ENCODE data around the gene SURF1. TPM values are rescaled to one million over a fixed set of nuclear protein-coding genes. Genes with fewer than 3 reads are reported as not detected.

SURF1 gene
- polyA plus RNA-seq (2013, experiment 1 of 2): 35.8 TPM
- polyA plus RNA-seq (2013, experiment 2 of 2): 32.3 TPM

GRCh38 chr9:133356391-133357091 is at the start of gene SURF1, which contains the start of gene SURF2:
Gene SURF1, minus strand, starts transcription at chr9:133356487. Its CDS starts 34 bp downstream, at chr9:133356453.
Gene SURF2, plus strand, starts transcription at chr9:133356550. Its CDS starts 43 bp downstream, at chr9:133356593.
- Histone ChIP-seq H3K9me3 (ENCODE audit: control insufficient read depth, low read length) (no peaks in the 10 kb centered on the region), H3K4me3 (ENCODE audit: extremely low read depth, insufficient read depth, low read length, poor library complexity, severe bottlenecking) (peak within 1 kb of the TSS; percentile 72), H3K27ac (ENCODE audit: low read depth, low read length, severe bottlenecking) (peak within 1 kb of the TSS; percentile 23), H3K4me1 (ENCODE audit: control insufficient read depth, insufficient read depth, low read length, poor library complexity, severe bottlenecking) (no peaks in the 10 kb centered on the region), H3K36me3 (ENCODE audit: control insufficient read depth, insufficient read depth, low read length) (peaks cover 55% of the 10 kb centered on the region)
- WGBS, 2 experiments (ENCODE audit: insufficient coverage in 2 of 2): 0 to 2% methylated on average over 46 to 66 of the region's 78 CpGs

GRCh38 chr9:133405508-133406438 is 49.5 kb upstream of the SURF1 start:
- H3K27ac ChIP-seq (ENCODE audit: low read depth, low read length, severe bottlenecking): no peak overlapping the region
- no peak overlapping the region for H3K4me3 ChIP-seq (ENCODE audit: extremely low read depth, insufficient read depth, low read length, poor library complexity, severe bottlenecking)
- H3K36me3 ChIP-seq (ENCODE audit: control insufficient read depth, insufficient read depth, low read length): peaks cover 68% of the 10 kb centered on the region
- 90 to 95% methylated on average over 11 to 13 of the region's 19 CpGs for WGBS, 2 experiments (ENCODE audit: insufficient coverage in 2 of 2)
- H3K4me1 ChIP-seq (ENCODE audit: control insufficient read depth, insufficient read depth, low read length, poor library complexity, severe bottlenecking): no peaks in the 10 kb centered on the region
- H3K9me3 ChIP-seq (ENCODE audit: control insufficient read depth, low read length): no peaks in the 10 kb centered on the region

- Histone ChIP-seq H3K4me1 (ENCODE audit: control insufficient read depth, insufficient read depth, low read length, poor library complexity, severe bottlenecking) (no peaks in the 10 kb centered on the region), H3K4me3 (ENCODE audit: extremely low read depth, insufficient read depth, low read length, poor library complexity, severe bottlenecking) (no peak overlapping the region)
- 93 to 98% methylated on average over 4 to 7 of the region's 12 CpGs for WGBS, 2 experiments (ENCODE audit: insufficient coverage in 2 of 2)
Observed at GRCh38 chr9:133404454-133405002, 48.2 kb upstream of the SURF1 start.

GRCh38 chr9:133403766-133404453 is 47.6 kb upstream of the SURF1 start:
- no peaks in the 10 kb centered on the region for H3K4me1 ChIP-seq (ENCODE audit: control insufficient read depth, insufficient read depth, low read length, poor library complexity, severe bottlenecking)
- WGBS, 2 experiments (ENCODE audit: insufficient coverage in 2 of 2): 87 to 90% methylated on average over 15 of the region's 16 CpGs
- peaks cover 49% of the 10 kb centered on the region for H3K36me3 ChIP-seq (ENCODE audit: control insufficient read depth, insufficient read depth, low read length)
- H3K4me3 ChIP-seq (ENCODE audit: extremely low read depth, insufficient read depth, low read length, poor library complexity, severe bottlenecking): no peak overlapping the region
- no peaks in the 10 kb centered on the region for H3K9me3 ChIP-seq (ENCODE audit: control insufficient read depth, low read length)
- H3K27ac ChIP-seq (ENCODE audit: low read depth, low read length, severe bottlenecking): no peak overlapping the region

More at GRCh38 chr9:133404454-133405002, 48.2 kb upstream of the SURF1 start:
- H3K27ac ChIP-seq (ENCODE audit: low read depth, low read length, severe bottlenecking): no peak overlapping the region
- no peaks in the 10 kb centered on the region for H3K9me3 ChIP-seq (ENCODE audit: control insufficient read depth, low read length)
- peaks cover 56% of the 10 kb centered on the region for H3K36me3 ChIP-seq (ENCODE audit: control insufficient read depth, insufficient read depth, low read length)

GRCh38 chr9:133402689-133403088 is 46.4 kb upstream of the SURF1 start:
- H3K4me1 ChIP-seq (ENCODE audit: control insufficient read depth, insufficient read depth, low read length, poor library complexity, severe bottlenecking): no peaks in the 10 kb centered on the region
- no peak overlapping the region for H3K27ac ChIP-seq (ENCODE audit: low read depth, low read length, severe bottlenecking)
- H3K36me3 ChIP-seq (ENCODE audit: control insufficient read depth, insufficient read depth, low read length): peaks cover 38% of the 10 kb centered on the region
- 91 to 97% methylated on average over 3 to 7 of the region's 7 CpGs for WGBS, 2 experiments (ENCODE audit: insufficient coverage in 2 of 2)
- no peaks in the 10 kb centered on the region for H3K9me3 ChIP-seq (ENCODE audit: control insufficient read depth, low read length)
- H3K4me3 ChIP-seq (ENCODE audit: extremely low read depth, insufficient read depth, low read length, poor library complexity, severe bottlenecking): no peak overlapping the region

- WGBS, 2 experiments (ENCODE audit: insufficient coverage in 2 of 2): 99 to 100% methylated on average over 4 to 6 of the region's 6 CpGs
- no peaks in the 10 kb centered on the region for H3K9me3 ChIP-seq (ENCODE audit: control insufficient read depth, low read length)
- H3K27ac ChIP-seq (ENCODE audit: low read depth, low read length, severe bottlenecking): no peak overlapping the region
- H3K4me3 ChIP-seq (ENCODE audit: extremely low read depth, insufficient read depth, low read length, poor library complexity, severe bottlenecking): no peak overlapping the region
- no peaks in the 10 kb centered on the region for H3K4me1 ChIP-seq (ENCODE audit: control insufficient read depth, insufficient read depth, low read length, poor library complexity, severe bottlenecking)
- H3K36me3 ChIP-seq (ENCODE audit: control insufficient read depth, insufficient read depth, low read length): peaks cover 29% of the 10 kb centered on the region
Observed at GRCh38 chr9:133401588-133401987, 45.3 kb upstream of the SURF1 start.

GRCh38 chr9:133400292-133400691 is 44.0 kb upstream of the SURF1 start:
- Histone ChIP-seq H3K4me3 (ENCODE audit: extremely low read depth, insufficient read depth, low read length, poor library complexity, severe bottlenecking) (no peak overlapping the region), H3K9me3 (ENCODE audit: control insufficient read depth, low read length) (no peaks in the 10 kb centered on the region), H3K36me3 (ENCODE audit: control insufficient read depth, insufficient read depth, low read length) (peaks cover 17% of the 10 kb centered on the region), H3K27ac (ENCODE audit: low read depth, low read length, severe bottlenecking) (no peak overlapping the region), H3K4me1 (ENCODE audit: control insufficient read depth, insufficient read depth, low read length, poor library complexity, severe bottlenecking) (no peaks in the 10 kb centered on the region)
- WGBS, 2 experiments (ENCODE audit: insufficient coverage in 2 of 2): 90 to 93% methylated on average over 12 of the region's 12 CpGs

- Histone ChIP-seq H3K36me3 (ENCODE audit: control insufficient read depth, insufficient read depth, low read length) (no peaks in the 10 kb centered on the region), H3K27ac (ENCODE audit: low read depth, low read length, severe bottlenecking) (no peak overlapping the region), H3K4me1 (ENCODE audit: control insufficient read depth, insufficient read depth, low read length, poor library complexity, severe bottlenecking) (no peaks in the 10 kb centered on the region), H3K4me3 (ENCODE audit: extremely low read depth, insufficient read depth, low read length, poor library complexity, severe bottlenecking) (no peak overlapping the region), H3K9me3 (ENCODE audit: control insufficient read depth, low read length) (no peaks in the 10 kb centered on the region)
- WGBS, 2 experiments (ENCODE audit: insufficient coverage in 2 of 2): 85 to 89% methylated on average over 3 to 9 of the region's 9 CpGs
Observed at GRCh38 chr9:133397895-133398294, 41.6 kb upstream of the SURF1 start.

GRCh38 chr9:133397370-133397769 is 41.1 kb upstream of the SURF1 start:
- H3K9me3 ChIP-seq (ENCODE audit: control insufficient read depth, low read length): no peaks in the 10 kb centered on the region
- H3K36me3 ChIP-seq (ENCODE audit: control insufficient read depth, insufficient read depth, low read length): no peaks in the 10 kb centered on the region
- H3K27ac ChIP-seq (ENCODE audit: low read depth, low read length, severe bottlenecking): no peak overlapping the region
- no peaks in the 10 kb centered on the region for H3K4me1 ChIP-seq (ENCODE audit: control insufficient read depth, insufficient read depth, low read length, poor library complexity, severe bottlenecking)
- no peak overlapping the region for H3K4me3 ChIP-seq (ENCODE audit: extremely low read depth, insufficient read depth, low read length, poor library complexity, severe bottlenecking)
- WGBS, 2 experiments (ENCODE audit: insufficient coverage in 2 of 2): 86 to 92% methylated on average over 3 to 6 of the region's 6 CpGs

- no peaks in the 10 kb centered on the region for H3K9me3 ChIP-seq (ENCODE audit: control insufficient read depth, low read length)
- H3K36me3 ChIP-seq (ENCODE audit: control insufficient read depth, insufficient read depth, low read length): no peaks in the 10 kb centered on the region
- H3K4me3 ChIP-seq (ENCODE audit: extremely low read depth, insufficient read depth, low read length, poor library complexity, severe bottlenecking): no peak overlapping the region
- 35 to 39% methylated on average over 14 of the region's 14 CpGs for WGBS, 2 experiments (ENCODE audit: insufficient coverage in 2 of 2)
- H3K27ac ChIP-seq (ENCODE audit: low read depth, low read length, severe bottlenecking): no peak overlapping the region
- H3K4me1 ChIP-seq (ENCODE audit: control insufficient read depth, insufficient read depth, low read length, poor library complexity, severe bottlenecking): no peaks in the 10 kb centered on the region
Observed at GRCh38 chr9:133396952-133397351, 40.7 kb upstream of the SURF1 start.

Measured in mesodermal cell (in vitro differentiated cells).